ENCODE data around the gene EPS8L3. TPM values are rescaled to one million over a fixed set of nuclear protein-coding genes. Genes with fewer than 3 reads are reported as not detected.

Gene EPS8L3, protein sequence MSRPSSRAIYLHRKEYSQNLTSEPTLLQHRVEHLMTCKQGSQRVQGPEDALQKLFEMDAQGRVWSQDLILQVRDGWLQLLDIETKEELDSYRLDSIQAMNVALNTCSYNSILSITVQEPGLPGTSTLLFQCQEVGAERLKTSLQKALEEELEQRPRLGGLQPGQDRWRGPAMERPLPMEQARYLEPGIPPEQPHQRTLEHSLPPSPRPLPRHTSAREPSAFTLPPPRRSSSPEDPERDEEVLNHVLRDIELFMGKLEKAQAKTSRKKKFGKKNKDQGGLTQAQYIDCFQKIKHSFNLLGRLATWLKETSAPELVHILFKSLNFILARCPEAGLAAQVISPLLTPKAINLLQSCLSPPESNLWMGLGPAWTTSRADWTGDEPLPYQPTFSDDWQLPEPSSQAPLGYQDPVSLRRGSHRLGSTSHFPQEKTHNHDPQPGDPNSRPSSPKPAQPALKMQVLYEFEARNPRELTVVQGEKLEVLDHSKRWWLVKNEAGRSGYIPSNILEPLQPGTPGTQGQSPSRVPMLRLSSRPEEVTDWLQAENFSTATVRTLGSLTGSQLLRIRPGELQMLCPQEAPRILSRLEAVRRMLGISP
- 1 to 10 TPM in 1 of 4 donors, not detected in 3; 1.4 TPM for total RNA-seq

DNA sequence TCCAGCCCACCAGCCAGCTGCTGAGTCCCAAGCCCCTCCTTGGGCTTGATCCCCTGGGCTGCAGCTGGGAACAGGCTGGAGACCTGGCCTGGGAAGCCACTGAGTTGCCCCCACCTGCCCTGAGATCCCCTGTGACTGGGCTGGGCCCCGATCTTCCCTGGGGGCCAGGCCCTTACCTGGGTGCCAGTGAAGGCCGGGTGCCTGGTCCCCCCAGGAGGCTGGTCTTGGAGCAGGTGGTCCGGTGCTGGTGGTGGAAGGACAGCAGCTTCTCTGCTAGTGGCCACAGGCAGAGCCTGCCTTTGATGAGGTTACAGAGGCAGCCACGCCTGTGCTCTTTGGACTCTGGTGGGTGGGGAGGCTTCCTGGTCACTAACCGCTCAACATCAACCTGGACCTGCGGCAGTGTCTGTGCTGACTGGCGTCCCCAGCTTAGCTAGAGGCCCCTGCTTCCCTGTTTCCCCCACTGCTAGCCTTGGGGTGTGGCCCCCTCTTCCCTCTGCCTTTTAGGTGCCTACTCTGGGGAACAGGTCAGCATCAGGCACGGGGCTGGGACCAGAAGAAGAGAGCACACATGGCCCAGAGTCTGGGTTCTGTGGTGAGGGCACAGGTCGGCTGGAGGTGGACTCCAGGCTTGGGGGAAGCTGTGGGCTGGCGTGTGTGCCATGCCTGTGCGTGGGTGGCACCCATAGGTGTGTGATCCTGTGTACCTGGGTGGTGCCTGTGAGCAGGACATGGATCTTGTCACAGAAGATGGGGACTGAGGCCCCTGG, at the start of gene EPS8L3:
Gene EPS8L3 (minus strand): TSS at position 278 of the 770 bp plus-strand sequence. CDS start 2,174 bp downstream, outside the sequence.
- peak in 1 of 2 donors; percentile 5 for DNase-seq
- no peaks in the 10 kb centered on the region for H3K9me3 ChIP-seq
- intact Hi-C loops (cut with DNase I; ENCODE audit: low total_unique reads), result no loop called here
- no peak for ATAC-seq
- H3K4me1 ChIP-seq, result no peaks in the 10 kb centered on the region
- no peak within 1 kb of the TSS for H3K4me3 ChIP-seq
- no peaks in the 10 kb centered on the region for H3K27me3 ChIP-seq
- no peaks in the 10 kb centered on the region for H3K36me3 ChIP-seq
- no peak within 1 kb of the TSS for H3K27ac ChIP-seq
- TF ChIP-seq, protein P1, sequence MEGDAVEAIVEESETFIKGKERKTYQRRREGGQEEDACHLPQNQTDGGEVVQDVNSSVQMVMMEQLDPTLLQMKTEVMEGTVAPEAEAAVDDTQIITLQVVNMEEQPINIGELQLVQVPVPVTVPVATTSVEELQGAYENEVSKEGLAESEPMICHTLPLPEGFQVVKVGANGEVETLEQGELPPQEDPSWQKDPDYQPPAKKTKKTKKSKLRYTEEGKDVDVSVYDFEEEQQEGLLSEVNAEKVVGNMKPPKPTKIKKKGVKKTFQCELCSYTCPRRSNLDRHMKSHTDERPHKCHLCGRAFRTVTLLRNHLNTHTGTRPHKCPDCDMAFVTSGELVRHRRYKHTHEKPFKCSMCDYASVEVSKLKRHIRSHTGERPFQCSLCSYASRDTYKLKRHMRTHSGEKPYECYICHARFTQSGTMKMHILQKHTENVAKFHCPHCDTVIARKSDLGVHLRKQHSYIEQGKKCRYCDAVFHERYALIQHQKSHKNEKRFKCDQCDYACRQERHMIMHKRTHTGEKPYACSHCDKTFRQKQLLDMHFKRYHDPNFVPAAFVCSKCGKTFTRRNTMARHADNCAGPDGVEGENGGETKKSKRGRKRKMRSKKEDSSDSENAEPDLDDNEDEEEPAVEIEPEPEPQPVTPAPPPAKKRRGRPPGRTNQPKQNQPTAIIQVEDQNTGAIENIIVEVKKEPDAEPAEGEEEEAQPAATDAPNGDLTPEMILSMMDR (IDR thresholded peaks at IDR 0.05 in 4 of 5, conservative IDR thresholded peaks at IDR 0.05 in 1 of 5), result no peak
- no peak for TF ChIP-seq POLR2A (IDR thresholded peaks at IDR 0.05)
- in situ Hi-C loops (cut with MboI; ENCODE audit: low sequenced_read_pairs in 4 of 4), result no loop called here

DNA sequence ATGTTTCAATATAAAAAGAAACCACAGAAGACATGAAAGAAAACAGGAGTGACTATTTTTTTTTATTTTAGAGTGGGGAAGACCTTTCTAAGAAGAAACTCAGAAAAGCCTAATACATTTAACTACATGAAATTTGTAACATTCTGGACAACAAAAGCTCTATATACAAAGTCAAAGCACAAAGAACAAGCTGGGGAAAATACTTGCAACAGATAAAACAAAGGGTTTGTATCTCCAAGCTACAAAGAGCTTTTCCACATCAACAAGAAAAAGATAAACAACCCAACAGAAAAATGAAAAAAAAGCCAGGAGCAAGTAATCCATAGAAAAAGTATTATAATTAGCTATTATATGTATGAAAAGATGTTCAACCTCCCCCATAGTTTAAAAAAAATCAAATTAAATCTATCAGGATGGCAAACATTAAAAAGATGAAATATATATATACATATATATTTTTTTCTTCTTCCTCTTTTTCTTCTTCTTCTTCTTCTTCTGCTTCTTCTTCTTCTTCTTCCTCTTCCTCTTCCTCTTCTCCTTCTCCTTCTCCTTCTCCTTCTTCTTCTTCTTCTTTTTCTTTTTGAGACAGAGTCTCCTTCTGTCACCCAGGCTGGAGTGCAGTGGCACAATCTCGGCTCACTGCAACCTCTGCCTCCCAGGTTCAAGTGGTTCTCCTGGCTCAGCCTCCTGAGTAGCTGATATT, 49.1 kb upstream of the EPS8L3 start:
- intact Hi-C loops (cut with DNase I; ENCODE audit: low total_unique reads), result no loop called here

DNA sequence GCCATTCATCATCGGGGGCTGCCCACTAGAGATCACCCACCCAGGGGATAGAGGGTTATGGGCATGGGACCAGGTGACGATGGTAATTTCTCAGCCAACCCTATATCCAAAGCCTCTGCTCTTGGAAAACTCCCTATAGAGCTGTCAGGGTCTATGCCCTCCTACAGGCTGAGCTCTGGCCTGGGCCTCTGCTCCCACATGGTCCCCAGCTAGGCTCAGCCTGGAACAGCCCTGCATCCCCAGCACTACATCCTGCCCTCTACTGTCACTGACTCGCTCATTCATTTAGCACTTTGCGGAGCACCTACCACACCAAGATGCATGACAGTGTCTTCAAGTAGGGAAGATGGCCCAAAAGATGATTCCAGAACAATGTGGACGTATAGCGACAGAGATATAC, 45.0 kb upstream of the EPS8L3 start:
- no peak for TF ChIP-seq POLR2A (IDR thresholded peaks at IDR 0.05)
- TF ChIP-seq, protein P1 (IDR thresholded peaks at IDR 0.05 in 4 of 5, conservative IDR thresholded peaks at IDR 0.05 in 1 of 5), result no peak
- H3K27ac ChIP-seq, result no peak overlapping the region
- H3K27me3 ChIP-seq, result no peaks in the 10 kb centered on the region
- in situ Hi-C loops (cut with MboI; ENCODE audit: low sequenced_read_pairs in 4 of 4), result no loop called here
- intact Hi-C loops (cut with DNase I; ENCODE audit: low total_unique reads), result no loop called here
- no peak overlapping the region for H3K4me3 ChIP-seq
- H3K9me3 ChIP-seq, result no peaks in the 10 kb centered on the region
- DNase-seq (no peak), ATAC-seq (no peak)
- no peaks in the 10 kb centered on the region for H3K36me3 ChIP-seq
- H3K4me1 ChIP-seq, result peaks cover 11 to 12% of the 10 kb centered on the region in 2 donors

More for the DNA sequence above, 49.1 kb upstream of the EPS8L3 start:
- ATAC-seq, result no peak
- Histone ChIP-seq H3K27me3 (no peaks in the 10 kb centered on the region), H3K4me3 (no peak overlapping the region), H3K4me1 (peaks cover 0 to 2% of the 10 kb centered on the region in 2 donors), H3K27ac (no peak overlapping the region), H3K9me3 (no peaks in the 10 kb centered on the region), H3K36me3 (no peaks in the 10 kb centered on the region)
- no peak for DNase-seq
- TF ChIP-seq POLR2A (IDR thresholded peaks at IDR 0.05), result no peak
- TF ChIP-seq, protein P1 (IDR thresholded peaks at IDR 0.05 in 4 of 5, conservative IDR thresholded peaks at IDR 0.05 in 1 of 5), result no peak
- in situ Hi-C loops (cut with MboI; ENCODE audit: low sequenced_read_pairs in 4 of 4), result no loop called here

DNA sequence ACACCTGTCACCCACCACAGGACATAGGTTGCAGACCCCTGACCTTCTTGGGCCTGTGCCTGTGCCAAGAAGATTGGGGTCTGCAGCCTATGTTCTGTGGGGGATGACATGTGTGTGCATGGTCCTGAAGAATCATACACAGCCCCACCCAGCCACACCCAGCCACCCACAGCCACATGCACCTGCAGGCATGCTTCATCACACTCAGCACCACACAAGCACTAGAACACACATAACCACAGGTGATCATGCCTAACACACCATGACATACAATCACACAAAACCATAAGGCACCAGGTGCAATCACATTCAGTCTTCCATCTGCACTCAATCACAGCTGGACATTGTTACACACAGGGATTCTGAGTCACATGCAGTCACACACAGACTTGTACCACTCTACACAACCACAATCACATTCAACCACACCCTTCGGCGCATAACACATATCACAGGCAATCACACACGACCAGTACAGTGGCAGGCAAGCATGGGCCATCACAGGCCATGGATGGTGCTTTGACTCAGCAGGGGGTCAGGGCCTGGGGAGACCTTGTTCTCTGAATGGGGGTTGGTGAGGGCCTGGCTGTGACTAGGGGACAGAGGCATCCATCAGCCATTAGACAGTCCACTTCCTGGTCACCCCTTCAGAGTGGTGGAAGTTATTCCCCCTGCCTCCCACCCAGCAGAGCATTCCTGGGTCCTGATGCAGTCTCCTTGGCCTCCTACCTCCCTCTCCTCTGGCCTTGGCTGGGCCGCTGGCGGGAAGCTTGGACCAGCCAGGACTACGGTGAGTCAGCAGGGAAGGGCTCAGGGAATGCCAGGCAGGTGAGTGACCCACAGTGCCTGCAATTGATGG, 44.3 kb upstream of the EPS8L3 start:
- no peaks in the 10 kb centered on the region for H3K36me3 ChIP-seq
- no peaks in the 10 kb centered on the region for H3K27me3 ChIP-seq
- H3K9me3 ChIP-seq, result no peaks in the 10 kb centered on the region
- in situ Hi-C loops (cut with MboI; ENCODE audit: low sequenced_read_pairs in 4 of 4), result no loop called here
- H3K4me3 ChIP-seq, result no peak overlapping the region
- intact Hi-C loops (cut with DNase I; ENCODE audit: low total_unique reads), result no loop called here
- TF ChIP-seq, protein P1 (IDR thresholded peaks at IDR 0.05 in 4 of 5, conservative IDR thresholded peaks at IDR 0.05 in 1 of 5), result no peak
- TF ChIP-seq POLR2A (IDR thresholded peaks at IDR 0.05), result no peak
- H3K4me1 ChIP-seq, result peaks cover 11 to 12% of the 10 kb centered on the region in 2 donors
- H3K27ac ChIP-seq, result no peak overlapping the region
- ATAC-seq (no peak), DNase-seq (no peak)
